ENCODE results near the gene LOC128125822.
"Not testable (repeated sequence)": the region's sequence is repeated elsewhere in the genome, so short reads cannot be mapped to it uniquely, and the experiment has no call there.

Gene LOC128125822

GRCh38 chr6:63572044-63572746 is at the start of gene LOC128125822, which contains the start of gene PTP4A1:
LOC128125822 (plus strand) TSS chr6:63572480.
PTP4A1 (plus strand) TSS chr6:63572480; CDS start chr6:63576881, 4,401 bp downstream.
- H3K27me3 Mint-ChIP-seq (ENCODE audit: low read depth in 2 of 2): peaks cover 0 to 2% of the 10 kb centered on the region in 2 donors
- peaks cover 12% of the 10 kb centered on the region for H3K4me1 ChIP-seq (ENCODE audit: control insufficient read depth, insufficient read depth, low read length)
- TF ChIP-seq, protein P1, sequence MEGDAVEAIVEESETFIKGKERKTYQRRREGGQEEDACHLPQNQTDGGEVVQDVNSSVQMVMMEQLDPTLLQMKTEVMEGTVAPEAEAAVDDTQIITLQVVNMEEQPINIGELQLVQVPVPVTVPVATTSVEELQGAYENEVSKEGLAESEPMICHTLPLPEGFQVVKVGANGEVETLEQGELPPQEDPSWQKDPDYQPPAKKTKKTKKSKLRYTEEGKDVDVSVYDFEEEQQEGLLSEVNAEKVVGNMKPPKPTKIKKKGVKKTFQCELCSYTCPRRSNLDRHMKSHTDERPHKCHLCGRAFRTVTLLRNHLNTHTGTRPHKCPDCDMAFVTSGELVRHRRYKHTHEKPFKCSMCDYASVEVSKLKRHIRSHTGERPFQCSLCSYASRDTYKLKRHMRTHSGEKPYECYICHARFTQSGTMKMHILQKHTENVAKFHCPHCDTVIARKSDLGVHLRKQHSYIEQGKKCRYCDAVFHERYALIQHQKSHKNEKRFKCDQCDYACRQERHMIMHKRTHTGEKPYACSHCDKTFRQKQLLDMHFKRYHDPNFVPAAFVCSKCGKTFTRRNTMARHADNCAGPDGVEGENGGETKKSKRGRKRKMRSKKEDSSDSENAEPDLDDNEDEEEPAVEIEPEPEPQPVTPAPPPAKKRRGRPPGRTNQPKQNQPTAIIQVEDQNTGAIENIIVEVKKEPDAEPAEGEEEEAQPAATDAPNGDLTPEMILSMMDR (IDR thresholded peaks at IDR 0.05): no peak
- no peaks in the 10 kb centered on the region for H3K9me3 ChIP-seq (ENCODE audit: control insufficient read depth, insufficient read depth, low read length)
- peak within 1 kb of the TSS; percentile 96 for H3K4me3 Mint-ChIP-seq
- peak within 1 kb of the TSS; percentile 99 for H3K27ac ChIP-seq (ENCODE audit: low read length)
- ATAC-seq (peak; percentile 83 to 95 (median 87)), DNase-seq (peak; percentile 96 to 99)
- peak within 1 kb of the TSS; percentile 91 for H3K4me3 ChIP-seq (ENCODE audit: low read length)
- peaks cover 29% of the 10 kb centered on the region in 2 donors for H3K4me1 Mint-ChIP-seq
- intact Hi-C loops (cut with micrococcal nuclease): loop anchor here (1.0 to 10.0 kb wide), 2 partner anchors 63 to 217 kb away; partner anchors contain the start of gene PHF3
- H3K27me3 ChIP-seq (ENCODE audit: control insufficient read depth, insufficient read depth, low read length): no peaks in the 10 kb centered on the region
- H3K36me3 ChIP-seq (ENCODE audit: control insufficient read depth, insufficient read depth, low read length): peaks cover 10% of the 10 kb centered on the region
- H3K27ac Mint-ChIP-seq: peak within 1 kb of the TSS; percentile 96 to 98
- H3K36me3 Mint-ChIP-seq: peaks cover 8% of the 10 kb centered on the region
- no peaks in the 10 kb centered on the region for H3K9me3 Mint-ChIP-seq
- under 1% methylated on average over 73 of the region's 73 CpGs for WGBS (ENCODE audit: insufficient coverage)

- H3K27ac Mint-ChIP-seq; H3K36me3 Mint-ChIP-seq; intact Hi-C loops (cut with micrococcal nuclease); H3K27ac ChIP-seq (ENCODE audit: low read length); ATAC-seq; H3K9me3 Mint-ChIP-seq; DNase-seq; H3K36me3 ChIP-seq (ENCODE audit: control insufficient read depth, insufficient read depth, low read length); H3K4me1 Mint-ChIP-seq; H3K27me3 ChIP-seq (ENCODE audit: control insufficient read depth, insufficient read depth, low read length); H3K4me1 ChIP-seq (ENCODE audit: control insufficient read depth, insufficient read depth, low read length); H3K4me3 ChIP-seq (ENCODE audit: low read length); H3K4me3 Mint-ChIP-seq; H3K9me3 ChIP-seq (ENCODE audit: control insufficient read depth, insufficient read depth, low read length); H3K27me3 Mint-ChIP-seq (ENCODE audit: low read depth in 2 of 2): not testable (repeated sequence)
- WGBS (ENCODE audit: insufficient coverage): 88% methylated on average over 5 of the region's 7 CpGs
Observed at GRCh38 chr6:63522911-63523287, 49.4 kb upstream of the LOC128125822 start.

GRCh38 chr6:63523630-63524029 is 48.6 kb upstream of the LOC128125822 start:
- H3K27me3 Mint-ChIP-seq (ENCODE audit: low read depth in 2 of 2): peaks cover 0 to 3% of the 10 kb centered on the region in 2 donors
- H3K4me1 Mint-ChIP-seq: peaks cover 0 to 5% of the 10 kb centered on the region in 2 donors
- WGBS (ENCODE audit: insufficient coverage): 100% methylated on average over 1 of the region's 4 CpGs
- Histone ChIP-seq H3K36me3 (ENCODE audit: control insufficient read depth, insufficient read depth, low read length) (no peaks in the 10 kb centered on the region), H3K27ac (ENCODE audit: low read length) (no peak overlapping the region), H3K4me3 (ENCODE audit: low read length) (no peak overlapping the region), H3K27me3 (ENCODE audit: control insufficient read depth, insufficient read depth, low read length) (no peaks in the 10 kb centered on the region), H3K4me1 (ENCODE audit: control insufficient read depth, insufficient read depth, low read length) (no peaks in the 10 kb centered on the region), H3K9me3 (ENCODE audit: control insufficient read depth, insufficient read depth, low read length) (no peaks in the 10 kb centered on the region)
- no peaks in the 10 kb centered on the region for H3K9me3 Mint-ChIP-seq
- no peak for DNase-seq
- no peak for ATAC-seq
- H3K36me3 Mint-ChIP-seq: no peaks in the 10 kb centered on the region
- H3K4me3 Mint-ChIP-seq: no peak overlapping the region
- no peak overlapping the region for H3K27ac Mint-ChIP-seq
- intact Hi-C loops (cut with micrococcal nuclease): no loop called here
- TF ChIP-seq, protein P1 (IDR thresholded peaks at IDR 0.05): no peak

DNA sequence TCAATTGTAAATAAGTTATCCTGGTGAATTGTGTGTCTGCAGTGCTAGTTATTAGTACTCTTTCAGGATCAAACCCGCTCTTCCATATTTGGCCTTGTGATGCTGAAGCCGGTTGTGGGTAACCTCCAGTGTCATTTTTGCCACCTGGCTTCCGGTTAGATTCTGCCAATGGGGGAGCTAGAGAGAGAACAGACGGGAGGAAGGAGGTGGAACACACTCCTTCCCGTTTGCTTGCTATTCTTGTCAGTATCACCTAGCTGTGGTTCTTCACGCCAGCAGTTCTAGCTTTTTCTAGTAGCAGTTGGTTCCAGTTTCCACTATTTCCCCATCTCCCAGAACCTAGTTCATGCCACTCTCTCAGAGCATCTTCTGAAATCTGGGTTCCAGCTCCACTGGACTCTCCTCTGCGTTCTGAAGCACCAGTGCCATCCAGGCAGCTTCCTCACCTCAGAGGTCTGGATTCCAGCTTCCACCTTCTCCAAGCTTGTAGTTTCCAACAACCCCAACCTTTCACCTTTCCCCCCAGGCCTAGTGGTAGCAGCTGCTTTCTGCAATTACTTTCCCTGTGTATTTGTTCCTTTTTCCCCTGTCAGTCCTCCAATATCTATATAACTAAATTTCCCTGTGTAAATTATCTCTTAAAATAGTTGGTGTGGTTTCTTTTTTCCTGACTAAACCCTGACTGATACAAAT is 46.9 kb upstream of the LOC128125822 start:
- H3K4me3 ChIP-seq (ENCODE audit: low read length): no peak overlapping the region
- ATAC-seq (no peak), DNase-seq (peak in 1 of 2 donors; percentile 15)
- WGBS (ENCODE audit: insufficient coverage): 67% methylated on average over 7 of the region's 7 CpGs
- no peaks in the 10 kb centered on the region for H3K27me3 ChIP-seq (ENCODE audit: control insufficient read depth, insufficient read depth, low read length)
- peak overlapping the region in 1 of 2 donors; percentile 39 for H3K27ac Mint-ChIP-seq
- no peaks in the 10 kb centered on the region for H3K9me3 Mint-ChIP-seq
- no peaks in the 10 kb centered on the region for H3K36me3 ChIP-seq (ENCODE audit: control insufficient read depth, insufficient read depth, low read length)
- no peak overlapping the region for H3K27ac ChIP-seq (ENCODE audit: low read length)
- intact Hi-C loops (cut with micrococcal nuclease): no loop called here
- H3K9me3 ChIP-seq (ENCODE audit: control insufficient read depth, insufficient read depth, low read length): no peaks in the 10 kb centered on the region
- H3K4me3 Mint-ChIP-seq: no peak overlapping the region
- TF ChIP-seq, protein P1 (IDR thresholded peaks at IDR 0.05): no peak
- H3K36me3 Mint-ChIP-seq: no peaks in the 10 kb centered on the region
- H3K4me1 ChIP-seq (ENCODE audit: control insufficient read depth, insufficient read depth, low read length): no peaks in the 10 kb centered on the region
- peaks cover 5 to 12% of the 10 kb centered on the region in 2 donors for H3K4me1 Mint-ChIP-seq
- no peaks in the 10 kb centered on the region for H3K27me3 Mint-ChIP-seq (ENCODE audit: low read depth in 2 of 2)
